Measurements from ENCODE around the gene HAP1. TPM values are rescaled to one million over a fixed set of nuclear protein-coding genes. Genes with fewer than 3 reads are reported as not detected.
"Not testable (repeated sequence)": the region's sequence is repeated elsewhere in the genome, so short reads cannot be mapped to it uniquely, and the experiment has no call there.

The HAP1 gene
- total and polyA plus RNA-seq, 3 donors from 2014 or later: 1.9 to 5.3 (median 2.9) TPM

- Histone ChIP-seq H3K9me3 (no peaks in the 10 kb centered on the region), H3K4me1 (peaks cover 13% of the 10 kb centered on the region), H3K27ac (no peak overlapping the region), H3K36me3 (ENCODE audit: low read depth, missing control alignments) (no peaks in the 10 kb centered on the region), H3K27me3 (no peaks in the 10 kb centered on the region), H3K4me3 (no peak overlapping the region)
- TF ChIP-seq, protein P1, sequence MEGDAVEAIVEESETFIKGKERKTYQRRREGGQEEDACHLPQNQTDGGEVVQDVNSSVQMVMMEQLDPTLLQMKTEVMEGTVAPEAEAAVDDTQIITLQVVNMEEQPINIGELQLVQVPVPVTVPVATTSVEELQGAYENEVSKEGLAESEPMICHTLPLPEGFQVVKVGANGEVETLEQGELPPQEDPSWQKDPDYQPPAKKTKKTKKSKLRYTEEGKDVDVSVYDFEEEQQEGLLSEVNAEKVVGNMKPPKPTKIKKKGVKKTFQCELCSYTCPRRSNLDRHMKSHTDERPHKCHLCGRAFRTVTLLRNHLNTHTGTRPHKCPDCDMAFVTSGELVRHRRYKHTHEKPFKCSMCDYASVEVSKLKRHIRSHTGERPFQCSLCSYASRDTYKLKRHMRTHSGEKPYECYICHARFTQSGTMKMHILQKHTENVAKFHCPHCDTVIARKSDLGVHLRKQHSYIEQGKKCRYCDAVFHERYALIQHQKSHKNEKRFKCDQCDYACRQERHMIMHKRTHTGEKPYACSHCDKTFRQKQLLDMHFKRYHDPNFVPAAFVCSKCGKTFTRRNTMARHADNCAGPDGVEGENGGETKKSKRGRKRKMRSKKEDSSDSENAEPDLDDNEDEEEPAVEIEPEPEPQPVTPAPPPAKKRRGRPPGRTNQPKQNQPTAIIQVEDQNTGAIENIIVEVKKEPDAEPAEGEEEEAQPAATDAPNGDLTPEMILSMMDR (IDR thresholded peaks at IDR 0.05): no peak
- TF ChIP-seq POLR2A (IDR thresholded peaks at IDR 0.05): no peak
- intact Hi-C loops (cut with DNase I; ENCODE audit: low total_unique reads): no loop called here
- DNase-seq: no peak
- 83 to 88% methylated on average over 10 of the region's 10 CpGs for WGBS, 2 donors
Observed at GRCh38 chr17:41707803-41708669, 26.4 kb downstream of the HAP1 start.

- Histone ChIP-seq H3K36me3 (ENCODE audit: low read depth, missing control alignments) (no peaks in the 10 kb centered on the region), H3K27me3 (no peaks in the 10 kb centered on the region), H3K4me3 (no peak overlapping the region), H3K4me1 (peaks cover 13% of the 10 kb centered on the region), H3K9me3 (no peaks in the 10 kb centered on the region), H3K27ac (no peak overlapping the region)
- TF ChIP-seq, protein P1 (IDR thresholded peaks at IDR 0.05): no peak
- no peak for TF ChIP-seq POLR2A (IDR thresholded peaks at IDR 0.05)
- 34 to 38% methylated on average over 13 of the region's 13 CpGs for WGBS, 2 donors
- DNase-seq: peak; percentile 32
- intact Hi-C loops (cut with DNase I; ENCODE audit: low total_unique reads): no loop called here
Observed at GRCh38 chr17:41705271-41705991, 29.0 kb downstream of the HAP1 start.

- intact Hi-C loops (cut with DNase I; ENCODE audit: low total_unique reads): no loop called here
- DNase-seq: no peak
- WGBS, 2 donors: 85 to 90% methylated on average over 8 of the region's 8 CpGs
- TF ChIP-seq POLR2A (IDR thresholded peaks at IDR 0.05): no peak
- TF ChIP-seq, protein P1 (IDR thresholded peaks at IDR 0.05): no peak
- Histone ChIP-seq H3K9me3 (no peaks in the 10 kb centered on the region), H3K27ac (no peak overlapping the region), H3K27me3 (no peaks in the 10 kb centered on the region), H3K36me3 (ENCODE audit: low read depth, missing control alignments) (no peaks in the 10 kb centered on the region), H3K4me3 (no peak overlapping the region), H3K4me1 (peaks cover 13% of the 10 kb centered on the region)
Observed at GRCh38 chr17:41702712-41703111, 31.7 kb downstream of the HAP1 start.

DNA sequence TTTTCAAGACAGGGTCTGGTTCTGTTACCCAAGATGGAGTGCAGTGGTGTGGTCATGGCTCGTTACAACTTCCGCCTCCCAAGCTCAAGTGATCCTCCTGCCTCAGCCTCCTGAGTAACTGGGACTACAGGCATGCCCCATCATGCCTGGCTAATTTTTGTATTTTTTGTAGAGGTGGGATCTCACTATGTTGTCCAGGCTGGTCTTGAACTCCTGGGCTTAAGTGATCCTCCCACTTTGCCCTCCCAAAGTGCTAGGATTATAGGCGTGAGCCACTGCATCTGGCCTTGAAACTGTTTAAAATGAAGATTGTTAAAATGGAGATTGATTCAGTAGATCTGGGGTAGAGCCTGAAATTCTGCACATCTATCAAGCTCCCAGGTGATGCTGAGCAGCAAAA lies 33.6 kb downstream of the HAP1 start:
- H3K27me3 ChIP-seq; H3K4me1 ChIP-seq; H3K9me3 ChIP-seq; H3K36me3 ChIP-seq (ENCODE audit: low read depth, missing control alignments); intact Hi-C loops (cut with DNase I; ENCODE audit: low total_unique reads); H3K4me3 ChIP-seq; DNase-seq; H3K27ac ChIP-seq: not testable (repeated sequence)
- 79 to 85% methylated on average over 3 of the region's 3 CpGs for WGBS, 2 donors

- WGBS, 2 donors: 54 to 61% methylated on average over 6 of the region's 6 CpGs
- no peak overlapping the region for H3K27ac ChIP-seq
- TF ChIP-seq, protein P1 (IDR thresholded peaks at IDR 0.05): no peak
- no peak for TF ChIP-seq POLR2A (IDR thresholded peaks at IDR 0.05)
Observed at GRCh38 chr17:41697122-41697962, 37.1 kb downstream of the HAP1 start.

More at GRCh38 chr17:41697122-41697962, 37.1 kb downstream of the HAP1 start:
- no peaks in the 10 kb centered on the region for H3K9me3 ChIP-seq
- intact Hi-C loops (cut with DNase I; ENCODE audit: low total_unique reads): no loop called here
- DNase-seq: peak; percentile 72
- no peak overlapping the region for H3K4me3 ChIP-seq
- no peaks in the 10 kb centered on the region for H3K36me3 ChIP-seq (ENCODE audit: low read depth, missing control alignments)
- H3K4me1 ChIP-seq: no peaks in the 10 kb centered on the region
- H3K27me3 ChIP-seq: no peaks in the 10 kb centered on the region
